HG02852 (cell line): ENCODE measurements around the gene DNAH10.
"Not testable (repeated sequence)": the region's sequence is repeated elsewhere in the genome, so short reads cannot be mapped to it uniquely, and the experiment has no call there.

Source experiments
- ATAC-seq: cut with Tn5 transposase; IDR thresholded peaks from one replicate; pipeline ENCODE4 v1.9.1; 2021; ENCODE audit warnings: mild to moderate bottlenecking, moderate library complexity; ENCODE audit not compliant: unreplicated experiment

Gene DNAH10

GRCh38 chr12:123905319-123905925 lies 143.3 kb downstream of the DNAH10 start:
- ATAC-seq = no peak

DNA sequence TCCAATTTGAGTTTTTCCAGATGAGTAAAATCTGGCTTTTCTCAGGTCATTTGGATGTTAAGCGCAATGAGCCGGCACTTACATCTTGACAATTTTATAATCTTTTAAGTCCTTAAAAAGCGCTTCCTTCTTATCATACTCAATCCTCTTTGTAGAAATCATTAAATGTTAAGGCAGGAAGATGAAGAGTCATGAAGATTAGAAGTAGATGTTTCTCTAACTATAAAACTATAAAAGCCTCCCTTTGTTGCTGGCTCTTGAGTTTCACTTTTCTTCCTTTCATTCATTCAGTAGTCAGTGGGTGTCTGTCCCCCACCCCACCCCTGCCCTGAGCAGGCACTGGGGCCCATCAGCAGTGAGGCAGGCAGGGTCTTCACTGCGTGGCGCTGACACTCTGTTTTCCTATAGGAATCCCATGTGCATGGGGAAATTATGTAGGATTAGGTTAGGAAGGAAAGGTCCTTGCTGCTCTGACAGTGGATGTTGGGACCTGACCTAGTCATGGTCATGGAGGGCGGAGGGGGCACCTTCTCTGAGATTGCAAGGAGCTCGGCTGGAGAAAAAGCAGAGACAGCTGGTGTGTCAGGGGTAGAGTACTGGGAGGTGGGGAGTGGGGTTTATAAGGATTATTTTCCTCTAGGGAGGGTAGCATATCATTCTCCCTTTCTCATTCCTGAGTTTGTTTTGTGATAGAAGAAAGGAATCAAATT lies 144.8 kb downstream of the DNAH10 start:
- no peak for ATAC-seq

GRCh38 chr12:123907726-123908476 lies 145.8 kb downstream of the DNAH10 start:
- no peak for ATAC-seq

- ATAC-seq = no peak
Measured at GRCh38 chr12:123908884-123909725, 147.0 kb downstream of the DNAH10 start.

DNA sequence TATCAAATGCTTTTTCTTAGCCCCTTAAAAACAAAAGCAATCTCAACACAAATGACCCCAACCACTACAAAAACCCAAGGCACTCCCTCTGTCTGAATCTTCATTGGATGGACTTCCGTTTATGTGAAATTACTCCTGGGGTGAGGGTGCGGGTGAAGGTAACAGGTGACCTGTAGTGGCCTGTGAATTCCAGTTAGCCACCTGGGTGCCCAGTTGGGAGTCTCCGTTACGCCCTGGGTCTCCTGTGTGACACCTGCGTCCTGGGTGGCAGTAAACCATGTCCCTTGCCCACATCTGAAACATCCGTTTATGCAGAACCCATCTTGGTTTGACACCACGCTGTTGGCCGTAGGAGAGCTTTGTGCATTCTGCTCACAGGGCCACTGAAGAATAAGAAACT lies 148.0 kb downstream of the DNAH10 start:
- no peak for ATAC-seq

GRCh38 chr12:123910761-123911193 lies 148.7 kb downstream of the DNAH10 start:
- no peak for ATAC-seq

DNA sequence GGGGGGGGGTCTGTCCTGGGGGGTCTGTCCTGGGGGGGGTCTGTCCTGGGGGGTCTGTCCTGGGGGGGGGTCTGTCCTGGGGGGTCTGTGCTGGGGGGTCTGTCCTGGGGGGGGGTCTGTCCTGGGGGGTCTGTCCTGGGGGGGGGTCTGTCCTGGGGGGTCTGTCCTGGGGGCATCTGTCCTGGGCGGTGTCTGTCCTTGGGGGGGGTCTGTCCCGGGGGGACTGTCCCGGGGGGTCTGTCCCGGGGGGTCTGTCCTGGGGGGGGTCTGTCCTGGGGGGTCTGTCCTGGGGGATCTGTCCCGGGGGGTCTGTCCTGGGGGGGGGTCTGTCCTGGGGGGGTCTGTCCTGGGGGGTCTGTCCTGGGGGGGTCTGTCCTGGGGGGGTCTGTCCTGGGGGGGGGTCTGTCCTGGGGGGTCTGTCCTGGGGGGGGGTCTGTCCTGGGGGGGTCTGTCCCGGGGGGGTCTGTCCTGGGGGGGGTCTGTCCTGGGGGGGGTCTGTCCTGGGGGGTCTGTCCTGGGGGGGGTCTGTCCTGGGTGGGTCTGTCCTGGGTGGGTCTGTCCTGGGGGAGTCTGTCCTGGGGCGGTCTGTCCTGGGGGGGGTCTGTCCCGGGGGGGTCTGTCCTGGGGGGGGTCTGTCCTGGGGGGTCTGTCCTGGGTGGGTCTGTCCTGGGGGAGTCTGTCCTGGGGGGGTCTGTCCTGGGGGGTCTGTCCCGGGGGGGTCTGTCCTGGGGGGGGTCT lies 149.7 kb downstream of the DNAH10 start:
- ATAC-seq = not testable (repeated sequence)

- ATAC-seq = no peak
Measured at GRCh38 chr12:123912415-123913380, 150.6 kb downstream of the DNAH10 start.

GRCh38 chr12:123914726-123915333 lies 152.7 kb downstream of the DNAH10 start:
- no peak for ATAC-seq

DNA sequence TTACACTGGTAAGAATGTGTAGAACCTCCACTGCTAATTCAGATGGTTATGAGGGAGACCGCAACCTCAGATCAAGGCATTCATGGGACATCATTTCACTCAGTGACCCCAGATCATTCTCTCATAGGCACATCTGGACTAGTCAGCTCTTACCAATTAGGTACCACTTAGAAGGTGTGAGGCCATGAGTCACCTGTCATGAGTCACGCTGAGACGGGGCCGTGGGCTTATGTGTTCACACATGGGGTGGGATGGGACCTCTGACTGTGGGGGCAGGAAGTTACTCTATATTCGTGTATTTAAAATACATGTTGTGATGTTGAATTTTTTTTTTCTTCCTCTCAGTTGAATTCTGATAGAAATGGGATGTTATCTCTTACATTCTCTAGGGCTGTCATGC lies 154.6 kb downstream of the DNAH10 start:
- ATAC-seq = no peak

- ATAC-seq = no peak
Measured at GRCh38 chr12:123917337-123917850, 155.3 kb downstream of the DNAH10 start.

- ATAC-seq = no peak
Measured at GRCh38 chr12:123919980-123920360, 157.9 kb downstream of the DNAH10 start.

GRCh38 chr12:123923038-123923437 lies 160.9 kb downstream of the DNAH10 start:
- no peak for ATAC-seq

DNA sequence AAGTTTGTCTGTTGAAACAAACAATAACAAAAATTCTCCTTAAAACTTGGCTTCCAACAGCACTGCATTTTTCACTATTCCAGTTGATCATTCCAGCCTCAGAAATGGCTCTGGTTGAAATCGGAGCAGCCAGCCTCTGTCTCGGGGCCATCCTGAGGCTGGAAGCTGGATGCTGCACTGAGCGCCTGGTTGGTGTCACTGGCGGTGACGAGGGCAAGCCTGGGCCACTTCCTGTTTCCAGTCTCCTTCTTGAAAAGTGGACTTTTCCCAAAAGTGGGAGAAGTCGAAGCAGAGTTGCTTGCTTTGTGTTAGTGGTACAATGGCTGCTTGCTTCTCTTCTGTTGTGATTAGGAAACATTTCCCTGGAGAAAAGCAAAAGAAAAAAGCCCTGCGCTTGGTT lies 161.8 kb downstream of the DNAH10 start:
- ATAC-seq = no peak

GRCh38 chr12:123924539-123924938 lies 162.4 kb downstream of the DNAH10 start:
- ATAC-seq = no peak

DNA sequence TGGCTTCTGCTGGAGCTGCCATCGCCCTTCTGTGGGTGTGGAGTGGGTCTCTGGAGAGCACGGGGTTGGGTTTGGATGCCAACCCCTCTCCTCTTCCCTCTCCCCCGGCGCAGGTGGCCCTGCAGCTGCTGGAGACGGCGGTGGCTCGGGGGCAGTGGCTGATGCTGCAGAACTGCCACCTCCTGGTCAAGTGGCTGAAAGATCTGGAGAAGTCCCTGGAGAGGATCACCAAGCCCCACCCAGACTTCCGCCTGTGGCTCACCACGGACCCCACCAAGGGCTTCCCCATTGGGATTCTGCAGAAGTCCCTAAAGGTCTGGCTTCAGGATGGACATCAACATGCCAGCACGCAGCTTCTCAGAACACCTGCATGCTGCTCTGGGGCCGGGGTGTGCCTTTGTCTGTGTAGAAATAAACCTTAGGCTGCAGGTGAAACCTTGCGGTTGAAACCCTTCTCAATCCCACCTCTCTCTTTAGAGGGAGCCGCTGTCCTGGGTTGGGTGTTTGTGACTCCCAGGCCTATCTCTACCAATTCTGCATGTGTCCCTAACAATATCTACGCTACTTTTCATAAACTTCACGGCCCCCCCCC lies 166.3 kb downstream of the DNAH10 start:
- no peak for ATAC-seq

DNA sequence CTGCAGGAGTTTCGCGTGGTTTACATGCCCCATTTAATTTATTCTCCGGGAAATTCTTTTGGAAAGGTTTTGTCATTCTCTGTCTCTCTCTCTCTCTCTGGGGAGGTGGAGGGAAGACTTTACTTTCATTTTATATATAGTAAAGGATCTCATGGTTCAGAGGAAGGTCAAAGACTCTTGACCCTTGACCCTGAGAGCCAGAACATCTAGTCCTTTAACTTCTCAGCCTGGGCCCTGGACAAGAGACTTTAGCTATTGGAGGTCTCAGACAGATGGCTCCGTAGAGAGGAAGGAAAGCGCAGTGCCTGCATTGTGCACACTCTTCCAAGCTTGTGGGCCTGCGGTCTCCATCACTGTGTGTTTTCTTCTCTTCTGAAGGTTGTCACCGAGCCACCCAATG lies 166.8 kb downstream of the DNAH10 start:
- ATAC-seq = no peak

GRCh38 chr12:123929946-123930583 lies 168.0 kb downstream of the DNAH10 start:
- no peak for ATAC-seq
